22Rv1 (cell line): ENCODE results near the gene TMEM208.

Experiments used
- ZFX ChIP-seq: fragments of 450-650 bp; IDR thresholded peaks from 2 replicates; pipeline ENCODE4 v1.6.1; 2017; ENCODE audit warnings: antibody characterized with exemption, borderline replicate concordance
- TF ChIP-seq, protein P1 (sequence below): fragments of 450-650 bp; IDR thresholded peaks from 2 replicates; pipeline ENCODE4 v1.5.1; 2017; ENCODE audit warnings: mild to moderate bottlenecking

- TF ChIP-seq, protein P1, sequence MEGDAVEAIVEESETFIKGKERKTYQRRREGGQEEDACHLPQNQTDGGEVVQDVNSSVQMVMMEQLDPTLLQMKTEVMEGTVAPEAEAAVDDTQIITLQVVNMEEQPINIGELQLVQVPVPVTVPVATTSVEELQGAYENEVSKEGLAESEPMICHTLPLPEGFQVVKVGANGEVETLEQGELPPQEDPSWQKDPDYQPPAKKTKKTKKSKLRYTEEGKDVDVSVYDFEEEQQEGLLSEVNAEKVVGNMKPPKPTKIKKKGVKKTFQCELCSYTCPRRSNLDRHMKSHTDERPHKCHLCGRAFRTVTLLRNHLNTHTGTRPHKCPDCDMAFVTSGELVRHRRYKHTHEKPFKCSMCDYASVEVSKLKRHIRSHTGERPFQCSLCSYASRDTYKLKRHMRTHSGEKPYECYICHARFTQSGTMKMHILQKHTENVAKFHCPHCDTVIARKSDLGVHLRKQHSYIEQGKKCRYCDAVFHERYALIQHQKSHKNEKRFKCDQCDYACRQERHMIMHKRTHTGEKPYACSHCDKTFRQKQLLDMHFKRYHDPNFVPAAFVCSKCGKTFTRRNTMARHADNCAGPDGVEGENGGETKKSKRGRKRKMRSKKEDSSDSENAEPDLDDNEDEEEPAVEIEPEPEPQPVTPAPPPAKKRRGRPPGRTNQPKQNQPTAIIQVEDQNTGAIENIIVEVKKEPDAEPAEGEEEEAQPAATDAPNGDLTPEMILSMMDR, result no peak
- TF ChIP-seq ZFX, result no peak
Measured at GRCh38 chr16:67204076-67204475, 22.9 kb upstream of the TMEM208 start.
